ENCODE data around the gene GHR.

DNA sequence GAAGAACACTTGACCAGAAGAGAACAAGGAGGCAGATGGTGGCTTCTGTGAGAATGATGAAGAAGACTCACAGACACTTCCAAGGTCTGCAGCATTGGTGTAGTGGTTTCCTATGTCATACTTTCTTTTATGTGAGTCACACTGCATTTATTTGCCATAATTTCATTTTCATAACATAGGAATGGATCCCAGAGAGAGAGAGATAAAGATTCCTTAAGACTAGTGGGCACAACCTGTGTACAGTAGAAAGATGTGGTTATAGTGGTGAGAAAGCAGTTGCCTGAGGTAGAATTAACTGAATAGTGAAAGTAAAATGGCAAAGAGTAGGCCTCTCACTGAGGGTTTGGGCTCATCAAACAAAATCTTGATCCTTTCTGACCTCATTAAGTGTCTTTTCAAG is 325.8 kb downstream of the GHR start:
- TF ChIP-seq, protein P1, sequence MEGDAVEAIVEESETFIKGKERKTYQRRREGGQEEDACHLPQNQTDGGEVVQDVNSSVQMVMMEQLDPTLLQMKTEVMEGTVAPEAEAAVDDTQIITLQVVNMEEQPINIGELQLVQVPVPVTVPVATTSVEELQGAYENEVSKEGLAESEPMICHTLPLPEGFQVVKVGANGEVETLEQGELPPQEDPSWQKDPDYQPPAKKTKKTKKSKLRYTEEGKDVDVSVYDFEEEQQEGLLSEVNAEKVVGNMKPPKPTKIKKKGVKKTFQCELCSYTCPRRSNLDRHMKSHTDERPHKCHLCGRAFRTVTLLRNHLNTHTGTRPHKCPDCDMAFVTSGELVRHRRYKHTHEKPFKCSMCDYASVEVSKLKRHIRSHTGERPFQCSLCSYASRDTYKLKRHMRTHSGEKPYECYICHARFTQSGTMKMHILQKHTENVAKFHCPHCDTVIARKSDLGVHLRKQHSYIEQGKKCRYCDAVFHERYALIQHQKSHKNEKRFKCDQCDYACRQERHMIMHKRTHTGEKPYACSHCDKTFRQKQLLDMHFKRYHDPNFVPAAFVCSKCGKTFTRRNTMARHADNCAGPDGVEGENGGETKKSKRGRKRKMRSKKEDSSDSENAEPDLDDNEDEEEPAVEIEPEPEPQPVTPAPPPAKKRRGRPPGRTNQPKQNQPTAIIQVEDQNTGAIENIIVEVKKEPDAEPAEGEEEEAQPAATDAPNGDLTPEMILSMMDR (IDR thresholded peaks at IDR 0.05): no peak
- no peak for TF ChIP-seq POLR2A (IDR thresholded peaks at IDR 0.05)
